HG02759 (cell line): ENCODE results near the gene KCNN3.

Source experiments
- ATAC-seq: cut with Tn5 transposase; IDR thresholded peaks from one replicate; pipeline ENCODE4 v1.9.1; 2021; ENCODE audit warnings: mild to moderate bottlenecking, moderate library complexity; ENCODE audit not compliant: unreplicated experiment

Gene KCNN3

DNA sequence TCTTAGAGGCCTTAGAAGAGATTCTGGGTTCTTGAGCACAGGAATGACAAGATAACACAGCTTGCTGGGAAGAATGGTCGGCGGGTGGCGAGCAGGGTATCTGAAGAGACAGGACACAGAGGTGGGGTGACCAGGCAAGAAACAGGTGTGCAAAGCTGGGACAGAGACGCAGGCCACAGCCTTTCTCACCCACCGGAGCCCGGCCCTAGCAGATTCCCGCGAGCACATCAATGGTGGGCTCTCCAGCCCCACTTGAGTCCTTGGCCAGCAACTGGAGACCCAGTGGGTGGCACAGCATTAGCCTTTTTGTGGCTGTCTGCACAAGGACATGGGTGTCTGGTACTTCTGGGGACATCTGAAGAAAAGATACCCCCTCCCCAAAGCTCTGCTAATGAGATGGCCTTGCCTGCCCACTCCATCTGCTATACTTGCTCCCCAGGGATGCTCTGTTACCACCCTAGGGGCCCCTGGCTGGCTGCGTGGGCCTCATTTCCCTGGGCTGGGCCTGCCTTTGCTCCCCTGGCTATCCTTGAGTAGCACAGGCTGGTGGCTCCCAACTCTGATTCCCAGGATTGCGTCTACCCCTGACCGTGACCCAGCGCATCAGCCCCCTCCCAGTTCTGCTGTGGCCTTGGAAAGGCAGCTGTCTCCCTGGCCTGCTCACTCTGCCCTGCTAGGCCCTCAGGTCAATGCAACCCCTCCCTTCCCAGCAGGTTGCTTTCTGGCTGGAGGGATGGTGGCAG is 134.8 kb downstream of the KCNN3 start:
- ATAC-seq, result no peak

DNA sequence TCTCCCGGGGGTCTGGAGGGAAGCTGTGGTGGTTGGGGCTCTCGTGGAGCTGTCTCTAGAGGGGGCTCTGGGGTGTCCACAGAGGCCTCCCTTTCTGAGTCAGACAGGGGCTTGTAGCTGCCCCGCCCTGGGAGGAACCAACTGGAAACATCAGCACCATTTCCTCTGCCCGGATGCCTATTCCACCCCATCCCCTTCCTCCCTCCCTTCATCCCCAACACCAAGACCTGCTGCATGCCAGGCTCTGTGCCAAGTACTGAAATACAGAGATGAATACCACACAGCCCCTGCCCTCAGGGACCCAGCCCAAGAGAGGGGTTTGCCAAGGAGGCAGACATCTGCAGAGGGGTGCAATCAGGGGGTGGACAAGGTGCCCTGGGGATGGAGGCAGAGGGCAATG is 136.5 kb downstream of the KCNN3 start:
- ATAC-seq, result no peak

DNA sequence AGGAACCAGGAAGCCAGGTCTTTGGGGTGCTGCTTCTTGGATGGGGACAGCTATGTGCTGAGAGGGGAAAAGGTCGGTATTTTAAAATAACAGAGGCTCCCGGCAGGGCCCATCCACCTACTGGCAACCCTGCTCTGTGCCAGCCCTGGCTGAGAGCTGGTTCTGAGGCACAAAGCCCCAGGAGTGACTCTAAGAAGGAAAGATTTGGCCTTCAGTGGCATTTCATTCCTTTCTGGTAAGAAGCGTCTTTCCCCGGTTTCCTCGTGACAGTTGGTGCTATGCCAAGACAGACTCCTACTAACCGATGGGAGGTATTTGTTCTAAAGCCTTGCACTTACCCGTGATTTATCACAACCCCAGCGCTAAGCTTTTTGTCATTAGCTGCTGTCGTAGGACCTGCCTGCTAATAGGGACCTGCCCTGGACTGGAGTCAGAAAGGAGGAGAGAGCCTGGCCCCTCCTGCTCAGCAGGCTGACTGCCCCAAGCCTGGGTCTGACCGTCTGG is 139.0 kb downstream of the KCNN3 start:
- no peak for ATAC-seq

DNA sequence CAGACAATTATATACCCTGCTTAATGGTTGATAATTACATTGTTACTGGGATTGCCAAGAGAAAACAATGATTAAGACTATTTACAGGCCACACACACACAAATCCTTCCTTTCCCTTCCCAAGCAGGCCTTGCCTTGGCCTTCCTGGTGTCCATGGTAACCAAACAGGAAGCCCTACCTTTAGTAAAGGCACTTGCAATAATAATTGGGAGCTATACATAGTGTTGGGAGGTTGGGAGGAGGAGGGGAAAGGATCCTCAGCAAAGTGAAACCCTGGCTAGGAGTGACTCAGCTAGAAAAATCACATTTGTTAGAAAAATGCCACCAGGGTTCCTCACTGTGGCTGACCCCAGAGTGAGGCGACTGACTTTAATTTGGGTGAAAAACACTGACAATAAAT is 139.8 kb downstream of the KCNN3 start:
- no peak for ATAC-seq

DNA sequence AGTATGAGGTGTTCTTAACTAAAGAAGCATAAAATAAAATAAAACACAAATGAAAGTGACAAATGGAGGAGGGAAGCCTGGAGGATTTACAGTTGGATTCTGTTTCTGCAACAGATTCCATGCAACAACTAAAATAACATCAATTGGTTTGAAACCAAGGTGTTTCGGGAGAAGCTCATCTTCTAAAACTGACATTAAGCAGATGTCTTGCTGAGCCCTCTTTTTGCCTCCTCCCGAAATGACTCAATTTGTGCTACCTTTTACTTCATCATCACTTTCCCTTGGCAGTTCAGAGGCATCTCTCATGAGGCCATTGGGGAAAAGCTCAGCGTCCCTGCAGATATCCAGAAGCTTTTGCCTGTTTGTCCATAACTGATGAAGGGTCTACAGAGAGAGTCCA is 140.5 kb downstream of the KCNN3 start:
- no peak for ATAC-seq

DNA sequence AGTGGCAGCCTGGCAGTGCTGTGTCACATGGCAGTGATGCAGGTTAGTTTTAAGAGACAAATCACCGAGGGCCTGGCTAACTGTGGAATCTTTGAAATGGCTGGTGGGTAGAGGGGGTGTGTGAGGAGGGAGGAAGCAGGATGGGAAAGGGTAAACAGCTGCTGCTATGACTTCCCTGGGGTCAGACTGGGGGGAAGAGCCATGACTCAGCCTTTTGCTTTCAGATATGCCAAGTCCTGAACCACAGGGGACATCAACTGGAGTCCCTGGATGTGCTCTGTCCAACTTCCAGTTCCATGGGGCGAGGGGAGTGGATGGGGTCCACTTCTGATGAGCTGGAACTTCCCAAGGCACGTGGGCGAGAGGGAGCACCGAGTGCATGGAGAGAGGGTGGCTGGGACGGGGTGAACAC is 141.0 kb downstream of the KCNN3 start:
- ATAC-seq, result no peak

DNA sequence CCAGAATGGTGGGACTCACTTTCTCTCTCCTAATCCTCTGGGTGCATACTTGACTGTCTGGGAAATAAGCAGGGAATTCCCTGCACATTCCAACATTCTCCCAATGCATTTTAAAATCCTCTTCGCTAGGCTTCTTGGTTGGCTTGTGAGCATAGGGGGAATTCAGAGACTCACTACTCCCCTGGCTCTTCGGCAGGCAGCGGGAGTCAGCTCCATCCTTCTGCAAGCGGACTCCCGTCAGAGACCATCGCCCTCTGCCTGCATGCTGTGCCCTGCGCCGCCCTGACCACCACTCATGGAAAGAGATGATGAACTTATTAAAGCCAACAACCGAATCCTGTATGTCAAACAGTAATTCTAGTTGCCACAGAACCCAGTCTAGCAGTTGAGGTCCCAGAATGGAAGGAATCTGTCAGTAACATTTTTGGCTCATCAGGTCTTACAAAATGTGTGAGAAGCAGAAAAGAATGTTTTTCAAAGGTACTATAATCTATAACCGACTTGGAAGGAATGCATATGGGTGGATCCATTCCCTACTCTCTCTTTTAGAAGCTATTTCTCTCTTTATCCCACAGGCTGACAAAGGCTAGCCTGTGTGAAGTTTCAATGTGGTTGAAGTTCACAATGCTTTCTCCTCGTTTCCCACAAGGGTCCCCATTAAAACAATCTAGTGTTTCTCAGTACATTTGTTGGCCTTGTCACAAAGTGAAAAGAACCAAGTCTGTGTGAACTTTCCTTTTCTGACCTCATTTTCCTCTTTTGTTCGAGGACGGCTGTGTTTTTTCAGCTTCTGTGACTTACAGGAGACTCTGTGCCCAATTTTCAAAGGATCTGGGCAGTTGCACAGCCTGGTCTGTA is 143.0 kb downstream of the KCNN3 start:
- ATAC-seq, result no peak

DNA sequence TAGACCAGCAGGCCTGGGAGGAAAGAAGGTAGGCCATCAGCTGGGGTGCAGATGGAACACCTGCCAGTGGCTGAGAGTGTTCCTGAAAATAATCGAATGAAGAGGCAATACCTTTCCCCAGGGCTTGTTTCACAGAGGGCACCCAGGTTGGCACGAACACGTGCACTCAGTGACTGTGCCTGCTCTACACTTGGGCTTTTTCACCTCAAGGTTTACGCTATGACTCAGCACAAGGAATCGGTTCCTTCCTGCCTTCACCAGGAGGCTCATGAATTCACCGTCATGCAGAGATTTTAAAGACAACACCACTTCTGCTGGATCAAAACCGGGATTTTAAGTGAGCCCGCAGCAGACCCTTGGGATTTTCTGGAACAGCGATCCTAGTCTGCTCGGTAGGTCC is 143.6 kb downstream of the KCNN3 start:
- ATAC-seq, result no peak

DNA sequence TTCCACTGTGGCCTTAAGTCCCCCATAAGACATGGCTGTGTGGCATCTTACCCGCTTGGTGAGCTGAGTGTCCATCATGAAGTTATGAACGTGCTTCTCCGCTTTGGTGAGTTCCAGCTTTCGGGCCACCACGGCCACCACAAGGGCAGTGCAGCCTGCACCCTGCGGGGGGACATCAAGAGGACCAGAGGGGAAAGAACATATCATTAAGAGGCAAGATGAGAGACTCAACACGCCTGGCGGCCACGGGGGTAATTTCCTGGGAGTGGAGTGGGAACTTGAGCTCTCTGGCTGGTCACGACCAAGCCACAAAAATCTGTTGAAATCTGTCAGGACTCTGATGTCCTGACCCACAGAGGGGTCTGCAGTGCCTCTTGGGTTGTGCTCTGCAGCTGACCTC is 144.2 kb downstream of the KCNN3 start:
- ATAC-seq, result no peak

DNA sequence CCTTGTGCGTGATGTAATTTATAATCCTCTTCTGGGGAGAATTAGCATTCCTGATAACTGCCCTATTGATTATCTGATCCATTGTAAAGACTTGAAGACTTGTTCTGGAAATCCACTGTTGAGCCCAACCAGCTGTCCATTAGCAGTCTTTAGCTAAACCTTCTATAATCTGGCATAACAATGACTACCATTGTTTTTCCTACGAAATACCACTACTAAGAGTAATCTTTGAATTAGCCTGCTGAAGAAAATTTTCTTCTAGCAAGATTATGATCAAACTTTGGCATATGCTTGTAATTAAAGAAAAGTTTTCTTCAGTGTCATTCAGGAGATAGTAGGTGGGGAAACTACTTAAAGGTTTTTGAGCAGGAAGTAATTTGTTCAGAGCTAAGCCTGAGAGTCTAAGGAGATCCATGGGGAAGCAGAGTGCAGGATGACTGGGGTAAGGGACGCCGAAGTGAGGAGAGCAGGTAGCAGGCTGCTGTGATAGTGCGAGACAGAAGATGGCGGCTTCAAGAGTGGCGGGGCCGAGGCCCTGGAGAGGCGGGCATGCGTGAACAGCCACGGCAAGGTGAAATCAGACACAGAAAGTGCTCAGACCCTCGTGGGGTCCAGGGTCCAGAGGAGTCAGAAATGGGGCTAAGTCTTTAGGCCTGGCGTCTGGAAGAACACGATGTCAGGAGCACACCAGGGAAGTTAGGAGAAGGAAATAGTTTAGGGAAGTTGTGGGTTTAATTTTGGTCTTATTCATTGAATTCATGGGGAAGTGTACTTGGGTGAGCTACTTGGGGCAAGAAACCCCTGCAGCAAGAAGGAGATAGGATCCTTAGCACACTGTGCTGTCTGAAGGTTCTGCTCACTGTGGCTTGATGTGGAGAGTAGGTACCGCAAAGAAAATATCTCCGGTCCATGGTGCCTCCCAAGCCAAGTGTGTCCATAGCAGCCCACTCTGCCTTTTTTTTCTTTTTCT is 149.5 kb downstream of the KCNN3 start:
- ATAC-seq, result no peak

DNA sequence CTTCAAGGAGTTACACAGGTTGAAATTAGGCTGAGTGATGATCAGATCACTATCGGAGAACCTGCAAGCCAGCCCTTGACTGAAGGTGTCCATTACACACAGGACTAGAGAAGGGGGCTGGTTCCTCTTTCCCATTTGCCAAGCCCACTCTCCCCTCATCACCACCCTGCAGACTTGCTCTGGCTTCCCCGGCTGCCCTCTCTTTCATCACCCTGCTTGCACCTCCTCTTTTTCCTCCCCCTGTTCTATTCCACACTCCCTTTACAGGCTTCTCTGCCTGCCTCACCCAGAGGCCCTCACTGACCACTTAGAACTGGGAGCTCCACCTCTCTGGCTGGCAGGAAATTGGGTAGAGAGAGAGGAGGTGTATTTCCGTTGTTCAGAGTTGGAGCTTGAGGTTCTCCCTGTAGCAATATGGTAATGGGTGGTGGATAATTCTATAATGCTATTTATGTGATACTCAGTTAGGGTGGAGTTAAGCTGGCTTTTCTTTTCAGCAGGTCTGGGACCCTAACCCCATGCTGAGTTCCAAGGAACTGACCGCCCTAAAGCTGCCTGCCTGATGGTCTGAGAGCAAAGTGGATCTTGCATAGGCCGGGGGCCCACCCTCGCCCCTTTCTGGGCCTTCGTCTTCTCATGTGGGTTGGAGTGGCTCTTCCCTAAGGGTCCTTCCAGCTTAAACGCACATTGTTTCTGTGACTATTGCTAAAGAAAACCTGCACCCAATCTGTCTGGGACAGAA is 150.3 kb downstream of the KCNN3 start:
- no peak for ATAC-seq

DNA sequence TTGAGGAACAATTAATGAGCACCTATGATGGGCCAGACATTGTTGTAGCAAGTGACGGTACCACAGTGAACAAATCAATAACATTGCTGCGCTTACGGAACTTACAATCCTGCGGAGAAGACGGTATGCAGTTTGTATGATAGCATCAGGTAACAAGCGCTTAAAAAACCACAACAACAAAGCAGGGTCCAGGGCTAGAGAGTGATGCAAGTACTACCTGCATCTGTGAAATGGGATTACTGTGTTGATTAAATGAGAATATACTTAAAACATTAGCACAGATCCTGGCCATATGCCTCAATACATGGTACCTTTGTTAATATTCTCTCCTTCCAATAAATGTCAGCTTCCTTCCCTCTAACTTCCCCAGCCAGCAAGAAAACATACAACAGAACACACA is 151.5 kb downstream of the KCNN3 start:
- no peak for ATAC-seq

DNA sequence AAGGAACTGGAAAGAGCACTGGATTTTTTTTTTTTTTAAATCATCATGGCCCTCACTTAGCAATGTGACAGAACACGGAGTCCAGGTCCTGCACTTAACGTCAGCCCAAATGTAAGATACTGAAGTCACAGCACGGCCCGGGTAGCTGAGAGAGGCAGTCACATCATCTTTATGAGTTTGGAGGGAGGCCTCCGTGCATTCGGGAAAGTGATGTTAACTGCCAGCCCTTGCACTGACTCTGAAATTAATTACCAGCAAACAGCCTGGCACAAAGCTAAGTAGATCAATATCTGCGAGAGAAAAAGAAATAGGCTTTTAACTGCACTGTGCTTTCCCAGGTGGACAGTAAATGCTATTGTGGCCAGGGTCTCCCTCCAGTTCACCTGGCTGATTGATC is 152.6 kb downstream of the KCNN3 start:
- ATAC-seq, result no peak

DNA sequence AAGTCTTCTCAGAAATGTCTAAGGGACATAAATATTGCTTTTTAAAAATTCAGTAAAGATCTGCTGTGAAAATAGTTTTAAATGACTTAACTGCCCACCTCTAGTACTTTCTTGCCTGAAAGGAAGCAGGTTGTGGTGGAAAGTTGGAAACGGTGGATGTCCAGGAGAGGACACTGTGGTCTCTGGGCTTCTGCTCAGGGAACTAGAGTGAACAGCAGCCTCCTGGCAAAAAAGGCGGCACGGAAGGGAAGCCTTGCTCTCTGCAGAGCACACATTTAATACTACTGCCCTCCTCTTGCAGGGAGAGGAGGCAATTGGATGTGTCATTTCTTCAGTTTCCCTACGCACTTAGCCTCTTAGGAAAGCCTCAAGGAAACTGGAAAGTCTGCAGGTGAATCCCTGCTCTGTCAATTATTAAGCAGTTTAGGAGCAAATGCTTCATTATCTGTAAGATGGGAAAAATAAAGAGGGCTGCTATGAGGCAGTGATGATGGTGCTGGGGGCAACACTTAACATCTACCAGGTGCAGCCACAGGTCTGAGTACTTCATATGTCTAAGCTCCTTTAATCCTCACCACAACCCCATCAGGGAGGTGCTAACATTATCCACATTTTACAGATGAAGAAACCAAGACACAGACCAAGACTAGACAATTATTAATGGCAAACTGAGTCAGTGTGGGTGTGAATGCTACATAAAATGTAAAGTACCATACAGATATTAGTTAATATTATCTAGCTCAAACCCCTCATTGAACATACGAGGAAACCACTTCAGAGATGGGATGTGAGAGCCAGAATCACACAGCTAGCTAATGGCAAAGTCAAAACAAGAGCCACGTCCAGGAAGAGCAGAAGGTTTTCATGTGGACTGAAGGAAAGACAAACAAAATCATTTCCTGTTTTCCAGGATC is 153.2 kb downstream of the KCNN3 start:
- no peak for ATAC-seq

DNA sequence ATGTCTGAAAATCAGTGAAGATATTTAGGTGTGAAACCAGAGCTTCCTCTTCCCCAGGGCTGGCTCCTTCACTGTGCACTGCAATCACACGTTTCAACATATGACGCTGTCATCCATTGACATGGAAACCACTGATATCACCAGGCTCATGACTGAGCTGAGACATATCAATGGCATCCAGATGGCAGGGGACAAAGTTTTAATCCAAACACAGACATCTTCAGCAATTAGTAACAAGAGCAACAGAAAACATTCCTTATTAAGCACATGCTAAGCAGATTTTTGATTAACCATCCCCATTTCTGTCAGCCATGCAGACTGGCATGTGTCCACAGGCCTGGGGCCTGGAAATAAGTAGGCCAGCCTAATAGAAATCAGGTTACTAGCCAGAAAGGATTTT is 154.1 kb downstream of the KCNN3 start:
- ATAC-seq, result no peak

DNA sequence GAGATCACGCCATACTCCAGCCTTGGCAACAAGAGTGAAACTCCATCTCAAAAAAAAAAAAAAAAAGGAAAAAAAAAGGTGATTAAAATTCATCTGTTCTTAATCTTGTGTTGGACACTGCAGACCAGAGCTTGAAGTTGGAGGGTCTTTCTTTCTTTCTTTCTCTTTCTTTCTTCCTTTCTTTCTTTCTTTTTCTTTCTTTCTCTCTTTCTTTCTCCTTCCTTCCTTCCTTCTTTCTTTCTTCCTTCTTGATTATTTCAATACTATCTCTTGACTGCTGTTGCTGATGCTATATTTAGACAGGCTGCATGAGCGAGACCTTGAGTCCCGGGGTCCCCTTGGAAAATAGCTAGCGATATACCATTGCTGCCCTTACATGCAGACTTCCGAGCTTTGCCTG is 154.7 kb downstream of the KCNN3 start:
- no peak for ATAC-seq

DNA sequence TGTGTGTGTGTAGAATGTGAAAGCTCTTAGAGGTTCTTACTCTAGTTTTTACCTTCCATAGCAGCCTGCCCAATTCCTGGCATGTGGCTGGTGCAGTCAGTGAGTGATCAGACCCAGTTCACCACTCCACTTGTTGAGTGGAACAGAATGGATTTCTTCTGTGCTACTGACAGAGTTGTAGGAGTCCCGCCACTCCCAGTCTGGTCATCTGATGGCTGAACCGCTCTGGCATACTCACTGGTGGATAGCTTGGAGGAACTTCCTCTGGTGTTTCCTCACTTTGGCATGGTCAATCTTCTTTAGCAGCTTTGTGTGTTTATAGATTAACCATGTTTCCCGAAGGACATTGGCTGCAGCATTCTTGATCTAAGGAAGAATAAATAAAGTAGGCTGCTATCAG is 155.4 kb downstream of the KCNN3 start:
- ATAC-seq, result no peak

DNA sequence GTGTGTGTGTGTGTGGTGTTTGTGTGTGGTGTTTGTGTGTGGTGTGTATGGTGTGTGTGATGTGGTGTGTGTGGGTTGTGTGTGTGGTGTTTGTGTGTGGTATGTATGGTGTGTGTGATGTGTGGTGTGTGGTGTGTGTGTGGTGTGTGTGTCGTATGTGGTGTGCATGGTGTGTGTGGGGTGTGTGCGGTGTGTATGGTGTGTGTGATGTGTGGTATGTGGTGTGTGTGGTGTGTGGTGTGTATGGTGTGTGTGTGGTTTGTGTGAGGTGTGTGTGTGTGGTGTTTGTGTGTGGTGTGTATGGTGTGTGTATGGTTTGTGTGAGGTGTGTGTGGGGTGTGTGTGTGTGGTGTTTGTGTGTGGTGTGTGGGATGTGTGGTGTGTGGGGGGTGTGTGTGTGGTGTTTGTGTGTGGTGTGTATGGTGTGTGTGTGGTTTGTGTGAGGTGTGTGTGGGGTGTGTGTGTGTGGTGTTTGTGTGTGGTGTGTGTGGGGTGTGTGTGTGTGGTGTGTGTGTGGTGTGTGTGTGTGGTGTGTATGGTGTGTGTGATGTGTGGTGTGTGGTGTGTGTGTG is 155.9 kb downstream of the KCNN3 start:
- ATAC-seq, result no peak

DNA sequence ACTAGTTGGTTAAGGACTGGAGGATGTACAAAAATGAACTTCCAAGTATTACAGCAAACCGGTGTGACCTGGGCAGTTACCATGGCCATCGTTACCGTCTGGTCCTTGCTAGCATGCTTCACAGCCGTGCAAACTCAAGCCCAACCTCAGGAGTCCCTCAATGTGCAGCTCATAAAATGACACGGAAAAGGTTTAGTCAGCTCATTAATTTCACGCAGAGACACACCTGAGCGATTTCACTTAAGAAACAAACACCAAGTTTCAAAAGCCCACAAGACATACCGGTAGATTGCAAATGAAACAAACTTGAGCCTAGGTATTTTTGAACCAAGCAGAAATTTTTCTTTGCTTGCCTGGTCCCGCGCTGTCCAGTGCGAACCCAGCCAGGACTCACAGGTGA is 157.1 kb downstream of the KCNN3 start:
- ATAC-seq, result no peak
